ENCODE results near the gene CLEC18A.
A peak's percentile ranks its signal among the peaks of the same experiment; 100 is the strongest.

Gene CLEC18A

GRCh38 chr16:69930117-69930776 is 20.9 kb upstream of the CLEC18A start:
- no peaks in the 10 kb centered on the region for H3K79me2 ChIP-seq (ENCODE audit: insufficient read depth, low read length)
- H3K27me3 ChIP-seq (ENCODE audit: insufficient read depth, low read length), result no peaks in the 10 kb centered on the region
- no peaks in the 10 kb centered on the region for H3K9me3 ChIP-seq (ENCODE audit: low read length)
- H3K9ac ChIP-seq (ENCODE audit: low read length), result no peak overlapping the region
- no peaks in the 10 kb centered on the region for H3K4me1 ChIP-seq (ENCODE audit: insufficient read depth, low read length, severe bottlenecking)
- no peak overlapping the region for H3K4me2 ChIP-seq (ENCODE audit: low read length)
- H3F3A ChIP-seq (ENCODE audit: insufficient read depth, low read length), result no peaks in the 10 kb centered on the region
- no peaks in the 10 kb centered on the region for H3K9me2 ChIP-seq (ENCODE audit: low read depth, low read length)
- TF ChIP-seq EZH2 (IDR thresholded peaks at IDR 0.05; ENCODE audit: borderline replicate concordance, low read length) (no peak), CTCF (IDR thresholded peaks at IDR 0.05; ENCODE audit: low read length) (peak; percentile 74)
- peaks cover 23% of the 10 kb centered on the region for H3K36me3 ChIP-seq (ENCODE audit: insufficient read depth, low read length)
- no peak overlapping the region for H3K4me3 ChIP-seq (ENCODE audit: low read depth, low read length, poor library complexity, severe bottlenecking)
- H4K20me1 ChIP-seq (ENCODE audit: insufficient read depth, low read length), result no peaks in the 10 kb centered on the region
- H3K27ac ChIP-seq (ENCODE audit: low read depth, low read length, poor library complexity, severe bottlenecking), result no peak overlapping the region
- no peak overlapping the region for H2AFZ ChIP-seq (ENCODE audit: low read length)

- TF ChIP-seq EZH2 (IDR thresholded peaks at IDR 0.05; ENCODE audit: borderline replicate concordance, low read length) (no peak), CTCF (IDR thresholded peaks at IDR 0.05; ENCODE audit: low read length) (no peak)
- Histone ChIP-seq H4K20me1 (ENCODE audit: insufficient read depth, low read length) (no peaks in the 10 kb centered on the region), H3K9me3 (ENCODE audit: low read length) (no peaks in the 10 kb centered on the region), H3K36me3 (ENCODE audit: insufficient read depth, low read length) (peaks cover 23% of the 10 kb centered on the region), H3F3A (ENCODE audit: insufficient read depth, low read length) (no peaks in the 10 kb centered on the region), H3K79me2 (ENCODE audit: insufficient read depth, low read length) (no peaks in the 10 kb centered on the region), H3K4me2 (ENCODE audit: low read length) (no peak overlapping the region), H3K27ac (ENCODE audit: low read depth, low read length, poor library complexity, severe bottlenecking) (no peak overlapping the region), H3K9ac (ENCODE audit: low read length) (no peak overlapping the region), H3K9me2 (ENCODE audit: low read depth, low read length) (no peaks in the 10 kb centered on the region), H3K27me3 (ENCODE audit: insufficient read depth, low read length) (no peaks in the 10 kb centered on the region), H2AFZ (ENCODE audit: low read length) (no peak overlapping the region), H3K4me1 (ENCODE audit: insufficient read depth, low read length, severe bottlenecking) (no peaks in the 10 kb centered on the region), H3K4me3 (ENCODE audit: low read depth, low read length, poor library complexity, severe bottlenecking) (no peak overlapping the region)
These were observed 19.5 kb upstream of the CLEC18A start for GRCh38 chr16:69931631-69932030.

GRCh38 chr16:69932228-69932627 is 18.9 kb upstream of the CLEC18A start:
- no peak overlapping the region for H3K9ac ChIP-seq (ENCODE audit: low read length)
- H3K27ac ChIP-seq (ENCODE audit: low read depth, low read length, poor library complexity, severe bottlenecking), result no peak overlapping the region
- no peaks in the 10 kb centered on the region for H3K4me1 ChIP-seq (ENCODE audit: insufficient read depth, low read length, severe bottlenecking)
- H3K4me3 ChIP-seq (ENCODE audit: low read depth, low read length, poor library complexity, severe bottlenecking), result no peak overlapping the region
- H3K4me2 ChIP-seq (ENCODE audit: low read length), result no peak overlapping the region
- no peaks in the 10 kb centered on the region for H3K79me2 ChIP-seq (ENCODE audit: insufficient read depth, low read length)
- H2AFZ ChIP-seq (ENCODE audit: low read length), result no peak overlapping the region
- no peaks in the 10 kb centered on the region for H3K9me3 ChIP-seq (ENCODE audit: low read length)
- H3F3A ChIP-seq (ENCODE audit: insufficient read depth, low read length), result no peaks in the 10 kb centered on the region
- H3K27me3 ChIP-seq (ENCODE audit: insufficient read depth, low read length), result no peaks in the 10 kb centered on the region
- no peaks in the 10 kb centered on the region for H3K9me2 ChIP-seq (ENCODE audit: low read depth, low read length)
- TF ChIP-seq EZH2 (IDR thresholded peaks at IDR 0.05; ENCODE audit: borderline replicate concordance, low read length) (no peak), CTCF (IDR thresholded peaks at IDR 0.05; ENCODE audit: low read length) (no peak)
- no peaks in the 10 kb centered on the region for H4K20me1 ChIP-seq (ENCODE audit: insufficient read depth, low read length)
- peaks cover 23% of the 10 kb centered on the region for H3K36me3 ChIP-seq (ENCODE audit: insufficient read depth, low read length)
